NCI-H774 (cell line): ENCODE data around the gene KCNQ2.

Source experiments
- DNase-seq: peaks from one replicate; lab custom pipeline; 2025; lab: John Stamatoyannopoulos, UW

The KCNQ2 gene

GRCh38 chr20:63417097-63417737, 55.2 kb downstream of the KCNQ2 start:
- DNase-seq, result no peak

- no peak for DNase-seq
Measured at GRCh38 chr20:63416631-63417030, 55.8 kb downstream of the KCNQ2 start.

DNA sequence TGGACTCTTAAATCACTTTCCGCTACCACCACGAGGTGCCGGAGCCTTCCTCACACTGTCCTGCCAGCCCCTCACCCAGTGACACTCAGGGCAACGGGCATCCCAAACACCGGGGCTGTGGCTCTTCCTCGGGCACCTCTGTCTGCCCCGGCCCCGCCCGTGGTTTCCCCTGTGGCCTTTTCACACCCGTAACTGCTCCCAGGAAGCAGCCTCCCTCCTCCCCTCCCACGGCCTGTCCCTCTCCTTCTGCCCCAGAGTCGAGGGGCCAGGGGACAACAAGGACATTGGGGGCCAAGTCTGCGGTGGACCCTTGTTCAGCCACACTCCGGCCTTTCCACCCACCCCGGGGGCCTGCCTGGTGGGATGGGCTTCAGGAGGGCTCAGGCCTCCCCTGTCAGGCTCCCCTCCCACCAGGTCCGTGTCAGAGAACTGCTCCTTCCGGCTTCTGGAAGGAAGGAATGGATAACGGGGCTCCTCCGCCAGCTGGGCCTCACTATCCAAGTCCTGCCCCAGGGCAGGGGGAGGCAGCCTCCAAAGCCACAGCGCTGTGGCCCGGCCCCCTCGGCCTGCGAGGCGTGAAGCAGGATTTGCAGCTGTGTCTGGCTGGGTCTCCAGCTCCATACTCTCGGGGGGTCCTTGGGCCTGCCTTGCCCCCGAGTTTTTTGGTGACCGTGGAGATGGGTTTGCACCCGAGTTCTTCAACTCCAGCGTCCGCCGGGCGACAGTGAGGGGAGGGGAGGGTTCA, 56.6 kb downstream of the KCNQ2 start:
- DNase-seq, result no peak

GRCh38 chr20:63414720-63415430, 57.6 kb downstream of the KCNQ2 start:
- no peak for DNase-seq

GRCh38 chr20:63413963-63414684, 58.3 kb downstream of the KCNQ2 start:
- no peak for DNase-seq

DNA sequence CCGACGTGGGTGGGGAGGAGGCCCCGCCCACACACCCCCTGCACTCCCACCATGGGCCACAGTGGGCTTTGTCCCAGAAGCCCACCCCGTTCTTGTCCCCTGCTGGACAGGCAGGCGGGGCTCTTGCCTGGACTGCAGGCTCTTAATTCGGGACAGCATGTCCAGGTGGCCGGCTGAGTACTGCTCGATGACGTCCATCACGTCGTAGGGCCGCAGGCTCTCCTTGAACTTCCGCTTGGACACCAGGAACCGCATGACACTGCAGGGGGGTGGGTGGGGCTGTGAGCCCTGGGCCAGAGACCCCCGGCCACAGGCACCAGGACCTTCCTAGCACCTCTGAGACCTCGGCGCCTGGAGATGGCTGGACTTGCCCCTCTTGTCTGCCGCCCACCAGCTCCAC, 59.1 kb downstream of the KCNQ2 start:
- DNase-seq, result no peak

DNA sequence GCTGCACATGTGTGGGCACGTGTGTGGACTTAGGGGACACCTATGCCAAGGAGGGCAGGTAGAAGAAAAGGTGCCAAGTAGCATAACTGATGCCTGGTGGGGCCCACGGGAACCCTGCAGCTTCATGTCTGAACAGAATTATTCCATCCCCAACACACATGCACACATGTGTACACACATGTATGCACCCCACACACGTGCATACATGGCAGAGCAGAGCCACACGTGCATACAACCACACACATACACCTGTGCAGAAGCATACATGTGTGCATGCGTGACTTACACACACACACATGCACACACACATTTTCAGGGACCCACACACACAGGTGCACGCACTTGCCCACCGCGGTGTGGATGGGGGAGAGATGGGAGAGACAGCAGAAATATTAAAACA, 59.6 kb downstream of the KCNQ2 start:
- no peak for DNase-seq

GRCh38 chr20:63411898-63412631, 60.4 kb downstream of the KCNQ2 start:
- no peak for DNase-seq

DNA sequence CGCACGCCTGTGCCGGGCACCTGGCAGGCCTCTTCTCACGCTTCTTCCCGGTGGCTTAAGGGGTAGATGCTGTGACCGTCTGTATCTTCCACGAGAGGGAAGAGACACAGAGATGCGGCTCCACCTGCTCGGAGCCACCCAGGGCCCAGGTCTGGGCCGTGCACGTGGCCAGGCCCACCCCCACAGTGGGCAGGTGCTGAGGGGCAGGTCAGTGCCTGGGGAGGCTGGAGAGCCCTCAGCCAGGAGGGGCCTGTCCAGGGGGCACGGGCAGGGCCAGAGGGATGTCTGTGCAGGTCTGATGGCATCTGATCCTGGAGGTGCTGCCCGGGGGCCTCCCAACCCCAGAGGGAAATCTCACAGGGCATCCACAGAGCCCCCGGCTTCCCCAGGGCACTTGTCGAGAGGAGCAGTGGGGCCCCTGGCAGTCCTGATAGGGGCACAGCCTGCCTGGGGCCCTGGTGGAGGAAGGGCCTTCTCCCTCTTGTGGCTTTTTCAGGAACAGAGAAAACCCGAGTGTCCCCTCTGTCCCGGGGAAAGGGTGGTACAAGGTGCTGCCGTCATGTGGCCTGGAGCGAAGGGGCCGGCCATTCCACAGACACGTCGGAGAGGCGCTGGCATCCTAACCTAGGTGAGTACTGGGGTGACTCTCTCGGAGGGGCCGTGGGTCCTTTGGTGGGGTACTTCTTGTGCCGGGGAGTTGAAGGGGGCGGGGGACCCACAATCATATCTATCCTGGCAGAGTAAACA, 61.1 kb downstream of the KCNQ2 start:
- no peak for DNase-seq

- no peak for DNase-seq
Measured at GRCh38 chr20:63409834-63410435, 62.5 kb downstream of the KCNQ2 start.

DNA sequence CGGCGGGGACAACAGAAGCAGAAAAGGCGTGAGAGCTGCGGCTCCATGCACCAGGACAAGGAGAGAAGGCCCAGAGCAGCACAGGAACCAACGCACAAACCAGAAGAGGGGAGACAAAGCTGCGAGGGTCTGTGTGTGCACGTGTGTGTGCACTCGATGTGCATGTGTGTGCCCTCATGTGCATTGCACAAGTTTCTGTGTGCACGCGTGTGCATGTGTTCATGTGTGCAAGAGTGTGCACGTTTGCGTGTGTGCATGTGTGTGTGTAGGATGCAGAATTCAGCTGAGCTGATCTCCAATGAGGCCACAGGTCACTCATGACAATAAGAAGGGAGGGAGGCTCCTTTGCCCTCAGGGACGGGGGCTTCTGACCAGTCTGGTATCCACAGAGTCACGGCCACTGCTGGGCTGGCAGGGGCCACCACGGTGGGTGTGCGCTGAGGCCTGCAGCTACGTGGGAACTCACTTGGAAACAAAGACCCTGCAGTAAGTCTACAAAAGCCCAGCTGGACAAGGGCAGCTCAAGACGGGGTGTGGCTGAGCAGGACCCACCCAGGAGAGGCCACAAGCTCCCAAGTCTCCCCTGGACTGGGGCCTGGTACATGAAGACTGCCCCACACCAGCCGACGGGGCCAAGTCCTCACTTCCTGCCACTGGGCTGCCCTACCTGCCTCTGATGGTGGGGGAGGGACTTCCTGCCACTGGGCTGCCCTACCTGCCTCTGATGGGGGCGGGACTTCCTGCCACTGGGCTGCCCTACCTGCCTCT, 63.2 kb downstream of the KCNQ2 start:
- no peak for DNase-seq

GRCh38 chr20:63408684-63409046, 63.8 kb downstream of the KCNQ2 start:
- DNase-seq, result no peak

DNA sequence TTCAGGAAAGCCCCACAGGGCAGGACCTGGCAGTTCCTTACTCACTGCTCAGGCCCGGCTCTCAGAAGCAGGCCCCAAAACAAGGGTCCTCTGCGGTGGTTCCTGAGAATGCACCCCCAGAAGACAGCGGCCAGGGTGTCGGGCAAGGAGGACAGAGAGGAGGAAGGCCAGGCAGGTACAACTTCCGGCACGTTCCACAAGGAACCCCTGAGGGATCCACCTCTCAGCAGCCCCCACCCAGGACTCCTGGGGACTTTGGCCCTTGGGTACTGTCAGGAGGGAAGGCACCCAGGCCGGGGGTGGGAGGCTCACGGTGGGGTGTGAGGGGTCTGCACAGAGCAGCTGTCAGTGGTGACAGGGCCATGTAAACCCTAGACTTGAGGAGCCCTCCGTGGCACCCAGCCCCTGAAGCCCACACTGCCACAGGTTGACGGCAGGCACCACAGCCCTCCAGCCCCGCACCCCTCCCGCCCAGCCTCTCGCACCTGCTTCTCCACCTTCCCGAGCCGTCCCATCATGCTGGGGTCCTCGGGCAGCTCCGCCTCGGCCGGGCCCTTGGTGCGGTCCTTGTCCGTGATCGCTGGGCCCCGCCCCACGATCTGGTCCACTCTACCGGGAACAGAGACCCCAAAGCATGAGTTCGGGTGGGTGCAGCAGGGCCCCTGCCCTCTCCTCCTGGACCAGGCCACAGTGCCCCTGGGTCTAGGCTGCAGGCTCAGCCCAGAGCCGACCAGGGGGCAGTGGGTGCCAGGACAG, 64.3 kb downstream of the KCNQ2 start:
- no peak for DNase-seq

DNA sequence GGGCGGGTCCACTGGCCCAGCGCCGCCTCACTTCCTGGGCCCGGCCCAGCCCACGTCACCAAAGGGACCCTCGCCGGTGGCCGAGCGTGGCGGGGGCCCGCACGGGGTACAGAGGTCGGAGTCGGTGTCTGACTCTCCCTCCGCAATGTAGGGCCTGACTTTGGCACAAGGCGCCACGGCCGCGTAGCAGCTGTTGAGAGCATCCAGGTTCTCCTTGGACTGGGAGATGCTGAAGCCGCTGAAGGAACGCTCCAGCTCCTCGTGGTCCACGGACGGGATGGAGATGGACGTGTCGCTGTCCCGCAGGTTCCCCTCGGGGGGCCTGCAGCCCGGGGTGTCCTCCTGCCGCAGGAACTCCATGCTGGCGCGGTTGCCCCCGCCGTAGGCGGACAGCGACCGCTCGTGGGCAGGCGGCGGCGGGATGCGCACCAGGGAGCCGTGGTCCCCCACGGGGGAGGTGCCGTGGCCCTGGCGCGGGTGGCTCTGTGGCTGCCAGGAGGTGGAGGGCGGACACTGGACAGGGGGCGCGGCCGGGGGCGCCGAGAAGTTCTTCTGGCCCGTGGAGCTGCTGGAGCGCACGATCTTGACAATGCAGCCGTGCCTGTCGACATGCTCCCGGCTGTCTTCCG, 65.7 kb downstream of the KCNQ2 start:
- DNase-seq, result no peak

- no peak for DNase-seq
Measured at GRCh38 chr20:63406011-63406410, 66.4 kb downstream of the KCNQ2 start.

- no peak for DNase-seq
Measured at GRCh38 chr20:63405102-63405730, 67.2 kb downstream of the KCNQ2 start.

- peak; percentile 76 for DNase-seq
Measured at GRCh38 chr20:63404129-63405085, 68.0 kb downstream of the KCNQ2 start.
